Activated CD8-positive, alpha-beta memory T cell treated with anti-CD3 and anti-CD28 coated beads, Interleukin-2, amount 50 U/mL, for 24 hours (primary cell): ENCODE measurements around the gene MT1G.
"Not testable (repeated sequence)": the region's sequence is repeated elsewhere in the genome, so short reads cannot be mapped to it uniquely, and the experiment has no call there.

Experiments
- DNase-seq: peaks from one replicate; pipeline ENCODE4 v3.0.0-alpha.2; 2020; ENCODE audit errors: extremely low read depth

MT1G gene

GRCh38 chr16:56667581-56668571, at the start of gene MT1G:
Gene MT1G (minus strand): TSS chr16:56668065. CDS start chr16:56667993, 72 bp downstream.
- no peak for DNase-seq

GRCh38 chr16:56717532-56717931, 49.7 kb upstream of the MT1G start:
- not testable (repeated sequence) for DNase-seq

- DNase-seq, result no peak
These were observed 48.9 kb upstream of the MT1G start for GRCh38 chr16:56716761-56717160.

- no peak for DNase-seq
These were observed 47.3 kb upstream of the MT1G start for GRCh38 chr16:56715126-56715525.

GRCh38 chr16:56713794-56714193, 45.9 kb upstream of the MT1G start:
- no peak for DNase-seq

GRCh38 chr16:56711862-56712261, 44.0 kb upstream of the MT1G start:
- no peak for DNase-seq

GRCh38 chr16:56710181-56710737, 42.4 kb upstream of the MT1G start:
- no peak for DNase-seq

- DNase-seq, result no peak
These were observed 41.7 kb upstream of the MT1G start for GRCh38 chr16:56709443-56710040.

GRCh38 chr16:56708525-56709442, 40.9 kb upstream of the MT1G start:
- no peak for DNase-seq

GRCh38 chr16:56702836-56703235, 35.0 kb upstream of the MT1G start:
- no peak for DNase-seq

GRCh38 chr16:56701534-56701933, 33.7 kb upstream of the MT1G start:
- no peak for DNase-seq

GRCh38 chr16:56700631-56701030, 32.8 kb upstream of the MT1G start:
- no peak for DNase-seq

GRCh38 chr16:56700195-56700594, 32.3 kb upstream of the MT1G start:
- no peak for DNase-seq

- DNase-seq, result no peak
These were observed 29.7 kb upstream of the MT1G start for GRCh38 chr16:56697456-56698155.

GRCh38 chr16:56695246-56695645, 27.4 kb upstream of the MT1G start:
- DNase-seq, result no peak

- no peak for DNase-seq
These were observed 24.0 kb upstream of the MT1G start for GRCh38 chr16:56691885-56692284.

- DNase-seq, result no peak
These were observed 22.7 kb upstream of the MT1G start for GRCh38 chr16:56690420-56691122.

GRCh38 chr16:56689171-56689570, 21.3 kb upstream of the MT1G start:
- DNase-seq, result no peak

GRCh38 chr16:56688762-56689161, 20.9 kb upstream of the MT1G start:
- DNase-seq, result no peak

GRCh38 chr16:56686758-56687157, 18.9 kb upstream of the MT1G start:
- DNase-seq, result no peak
